ENCODE data around the gene NDE1. TPM values are rescaled to one million over a fixed set of nuclear protein-coding genes. Genes with fewer than 3 reads are reported as not detected.
A peak's percentile ranks its signal among the peaks of the same experiment; 100 is the strongest.

The NDE1 gene
- total and polyA plus RNA-seq, 9 of the 15 experiments (the other 6 are each of a cell fraction or from before 2014, with no cell fraction given): 3.1 to 59.9 (median 30.0) TPM

GRCh38 chr16:15641753-15642556 lies 8.1 kb upstream of the NDE1 start:
- Histone ChIP-seq H3K36me3 (ENCODE audit: control insufficient read depth, insufficient read depth, low read length) (peaks cover 22% of the 10 kb centered on the region), H3K4me1 (replicated peaks in 1 of 2; ENCODE audit: control insufficient read depth in 2 of 2, insufficient read depth in 2 of 2, low read length in 2 of 2) (peaks cover 0 to 20% of the 10 kb centered on the region in 2 experiments; a peak in 4 of 5 replicates), H3K4me3 (peak overlapping the region; percentile 83), H3K9me3 (replicated peaks; ENCODE audit: control insufficient read depth, insufficient read depth, low read depth, low read length) (no peaks in the 10 kb centered on the region), H4K20me1 (replicated peaks; ENCODE audit: control insufficient read depth, insufficient read depth, low read length) (no peaks in the 10 kb centered on the region), H3K9me1 (ENCODE audit: control insufficient read depth, insufficient read depth, low read length) (no peaks in the 10 kb centered on the region), H3K27ac (ENCODE audit: extremely low read depth, low read depth, low read length) (peak overlapping the region; percentile 100), H3K9ac (ENCODE audit: insufficient read depth in 1 of 2, low read depth in 2 of 2, low read length in 2 of 2) (peak overlapping the region; percentile 83 to 95; a peak in 3 of 4 replicates), H3K79me2 (ENCODE audit: control insufficient read depth, insufficient read depth, low read length) (peaks cover 31% of the 10 kb centered on the region), H2AFZ (ENCODE audit: low read depth, low read length) (peak overlapping the region; percentile 98), H3K4me2 (ENCODE audit: insufficient read depth, low read length) (peak overlapping the region; percentile 92), H3K27me3 (ENCODE audit: control insufficient read depth in 2 of 2, insufficient read depth in 2 of 2, low read length in 2 of 2) (no peaks in the 10 kb centered on the region)
- ATAC-seq: peak; percentile 4; the same call in 1 of the 3 replicates
- CTCF ChIA-PET (ENCODE audit: low intra/inter-chr PET ratio): interaction anchor here (0.6 to 1.7 kb wide), 2 partner anchors 21 to 40 kb away, joined by 3 to 6 read pairs; no protein-coding TSS in a partner anchor
- 2% methylated on average over 15 of the region's 15 CpGs for WGBS (ENCODE audit: insufficient coverage, low coverage, missing lambda C conversion rate)
- POLR2A ChIA-PET: interaction anchor here (0.5 to 2.3 kb wide), 13 partner anchors 9 to 450 kb away, joined by 3 to 18 read pairs (median 4); no protein-coding TSS in a partner anchor
- DNase-seq (ENCODE audit: extremely low read depth in 1 of 4, low spot score in 3 of 4): peak in 1 of 4 experiments; percentile 38
- peak; percentile 54 for FAIRE-seq
- intact Hi-C loops (cut with micrococcal nuclease): loop anchor here (10.0 kb wide), 2 partner anchors 67 to 217 kb away; no protein-coding TSS in a partner anchor
- TSS peak; percentile 68 for BruUV-seq (replicated peaks)
- in situ Hi-C loops (cut with MboI): no loop called here
- TF ChIP-seq SIN3A (IDR thresholded peaks at IDR 0.05; ENCODE audit: borderline replicate concordance in 2 of 2, control insufficient read depth in 1 of 2, low read depth in 2 of 2, low read length in 2 of 2) (no peak), ZNF212 (CRISPR knock-in tag; IDR thresholded peaks at IDR 0.05) (no peak), SMARCB1 (IDR thresholded peaks at IDR 0.05; ENCODE audit: insufficient read length, low read depth) (no peak), BRF1 (IDR thresholded peaks at IDR 0.05; ENCODE audit: borderline replicate concordance, extremely low read depth, insufficient read length) (no peak), HDGF (IDR thresholded peaks at IDR 0.05) (peak; percentile 96; the same call in 1 of the 2 replicates), ZNF586 (CRISPR knock-in tag; conservative IDR thresholded peaks at IDR 0.05) (no peak), NFIC (IDR thresholded peaks at IDR 0.05) (no peak), ZBTB17 (CRISPR knock-in tag; IDR thresholded peaks at IDR 0.05) (no peak), HNRNPUL1 (IDR thresholded peaks at IDR 0.05; ENCODE audit: low read length) (no peak), ZNF655 (CRISPR knock-in tag; IDR thresholded peaks at IDR 0.05) (no peak), SMAD3 (CRISPR knock-in tag; conservative IDR thresholded peaks at IDR 0.05) (no peak), PHF8 (IDR thresholded peaks at IDR 0.05; ENCODE audit: borderline replicate concordance, low read length) (peak; percentile 9; the same call in 1 of the 2 replicates)
- TF ChIP-seq, protein P1, sequence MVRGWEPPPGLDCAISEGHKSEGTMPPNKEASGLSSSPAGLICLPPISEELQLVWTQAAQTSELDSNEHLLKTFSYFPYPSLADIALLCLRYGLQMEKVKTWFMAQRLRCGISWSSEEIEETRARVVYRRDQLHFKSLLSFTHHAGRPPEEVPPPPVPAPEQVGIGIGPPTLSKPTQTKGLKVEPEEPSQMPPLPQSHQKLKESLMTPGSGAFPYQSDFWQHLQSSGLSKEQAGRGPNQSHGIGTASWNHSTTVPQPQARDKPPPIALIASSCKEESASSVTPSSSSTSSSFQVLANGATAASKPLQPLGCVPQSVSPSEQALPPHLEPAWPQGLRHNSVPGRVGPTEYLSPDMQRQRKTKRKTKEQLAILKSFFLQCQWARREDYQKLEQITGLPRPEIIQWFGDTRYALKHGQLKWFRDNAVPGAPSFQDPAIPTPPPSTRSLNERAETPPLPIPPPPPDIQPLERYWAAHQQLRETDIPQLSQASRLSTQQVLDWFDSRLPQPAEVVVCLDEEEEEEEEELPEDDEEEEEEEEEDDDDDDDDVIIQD (CRISPR knock-in tag; IDR thresholded peaks at IDR 0.05): no peak
- TF ChIP-seq, protein P2, sequence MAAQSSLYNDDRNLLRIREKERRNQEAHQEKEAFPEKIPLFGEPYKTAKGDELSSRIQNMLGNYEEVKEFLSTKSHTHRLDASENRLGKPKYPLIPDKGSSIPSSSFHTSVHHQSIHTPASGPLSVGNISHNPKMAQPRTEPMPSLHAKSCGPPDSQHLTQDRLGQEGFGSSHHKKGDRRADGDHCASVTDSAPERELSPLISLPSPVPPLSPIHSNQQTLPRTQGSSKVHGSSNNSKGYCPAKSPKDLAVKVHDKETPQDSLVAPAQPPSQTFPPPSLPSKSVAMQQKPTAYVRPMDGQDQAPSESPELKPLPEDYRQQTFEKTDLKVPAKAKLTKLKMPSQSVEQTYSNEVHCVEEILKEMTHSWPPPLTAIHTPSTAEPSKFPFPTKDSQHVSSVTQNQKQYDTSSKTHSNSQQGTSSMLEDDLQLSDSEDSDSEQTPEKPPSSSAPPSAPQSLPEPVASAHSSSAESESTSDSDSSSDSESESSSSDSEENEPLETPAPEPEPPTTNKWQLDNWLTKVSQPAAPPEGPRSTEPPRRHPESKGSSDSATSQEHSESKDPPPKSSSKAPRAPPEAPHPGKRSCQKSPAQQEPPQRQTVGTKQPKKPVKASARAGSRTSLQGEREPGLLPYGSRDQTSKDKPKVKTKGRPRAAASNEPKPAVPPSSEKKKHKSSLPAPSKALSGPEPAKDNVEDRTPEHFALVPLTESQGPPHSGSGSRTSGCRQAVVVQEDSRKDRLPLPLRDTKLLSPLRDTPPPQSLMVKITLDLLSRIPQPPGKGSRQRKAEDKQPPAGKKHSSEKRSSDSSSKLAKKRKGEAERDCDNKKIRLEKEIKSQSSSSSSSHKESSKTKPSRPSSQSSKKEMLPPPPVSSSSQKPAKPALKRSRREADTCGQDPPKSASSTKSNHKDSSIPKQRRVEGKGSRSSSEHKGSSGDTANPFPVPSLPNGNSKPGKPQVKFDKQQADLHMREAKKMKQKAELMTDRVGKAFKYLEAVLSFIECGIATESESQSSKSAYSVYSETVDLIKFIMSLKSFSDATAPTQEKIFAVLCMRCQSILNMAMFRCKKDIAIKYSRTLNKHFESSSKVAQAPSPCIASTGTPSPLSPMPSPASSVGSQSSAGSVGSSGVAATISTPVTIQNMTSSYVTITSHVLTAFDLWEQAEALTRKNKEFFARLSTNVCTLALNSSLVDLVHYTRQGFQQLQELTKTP (IDR thresholded peaks at IDR 0.05; ENCODE audit: low read depth in 1 of 2, partially characterized antibody in 2 of 2): peak in 1 of 2 experiments; percentile 19
